Activated T-cell treated with anti-CD3 and anti-CD28 coated beads for 4 hours (primary cell): ENCODE data around the gene NUAK1.

Experiments
- DNase-seq: peaks from one replicate; pipeline ENCODE4 v3.0.0-alpha.2; 2020

NUAK1 gene

DNA sequence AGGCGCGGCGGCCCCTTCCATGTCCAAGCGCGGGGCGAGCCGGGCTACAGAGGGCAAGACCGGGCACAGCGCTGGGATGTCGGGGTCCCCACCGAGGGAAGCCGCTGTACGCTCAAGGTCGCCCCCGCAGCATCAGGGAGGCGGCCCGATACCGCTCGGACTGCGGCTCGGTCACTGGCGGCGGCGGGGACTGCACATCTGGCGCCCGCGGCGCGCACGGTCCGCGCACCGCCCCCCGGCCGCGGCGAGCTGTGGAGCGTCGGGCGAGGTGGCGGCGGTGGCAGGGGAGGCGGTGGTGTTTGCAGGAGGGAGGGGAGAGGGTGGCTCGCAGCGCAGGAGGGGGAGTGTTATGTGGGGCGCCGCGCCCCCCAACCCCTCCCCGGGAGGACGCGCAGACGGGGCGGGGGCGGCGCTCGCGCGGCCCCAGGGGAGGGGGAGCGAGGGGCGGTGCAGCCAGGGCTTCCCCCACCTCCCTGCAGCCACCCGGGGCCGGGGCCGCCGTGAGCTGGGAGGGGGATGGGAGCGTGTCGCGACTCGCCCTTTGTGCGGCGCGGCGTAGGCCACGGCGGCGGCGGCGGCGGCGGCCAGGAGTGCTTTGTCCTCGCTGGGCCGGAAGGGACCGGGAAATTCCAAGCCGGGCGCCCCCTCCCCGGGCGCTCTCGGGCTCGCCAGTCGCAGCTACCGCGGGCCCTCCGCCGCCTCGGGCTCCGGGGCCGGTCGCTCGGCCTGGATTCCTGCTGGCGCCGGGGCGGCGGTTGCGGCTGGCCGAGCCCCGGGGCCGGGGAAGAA, at the start of gene NUAK1:
Gene NUAK1 (minus strand): TSS at position 322 of the 789 bp plus-strand sequence. CDS start 301 bp downstream, at position 21.
- no peak for DNase-seq

DNA sequence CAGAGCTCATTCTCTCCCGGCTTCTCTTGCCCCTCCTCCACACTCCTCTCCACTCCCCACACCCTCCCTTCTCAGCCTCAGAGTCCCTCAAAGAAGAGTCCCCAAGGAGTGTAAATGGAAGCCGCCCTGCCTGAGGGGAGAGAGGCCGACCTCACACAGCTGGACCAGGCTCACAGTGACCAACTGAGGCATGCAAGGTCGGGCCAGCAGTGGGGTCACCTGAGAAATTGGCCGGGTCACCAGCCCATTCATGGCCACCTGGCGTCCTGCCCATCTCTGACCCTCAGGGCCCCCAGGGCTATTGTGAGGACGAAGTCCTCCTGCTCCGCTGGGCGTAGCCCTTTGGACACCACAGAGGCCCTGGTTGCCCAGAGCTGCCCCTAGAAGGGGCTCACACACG, 49.5 kb upstream of the NUAK1 start:
- DNase-seq, result no peak

- no peak for DNase-seq
Observed at GRCh38 chr12:106187842-106188241, 49.1 kb upstream of the NUAK1 start.

DNA sequence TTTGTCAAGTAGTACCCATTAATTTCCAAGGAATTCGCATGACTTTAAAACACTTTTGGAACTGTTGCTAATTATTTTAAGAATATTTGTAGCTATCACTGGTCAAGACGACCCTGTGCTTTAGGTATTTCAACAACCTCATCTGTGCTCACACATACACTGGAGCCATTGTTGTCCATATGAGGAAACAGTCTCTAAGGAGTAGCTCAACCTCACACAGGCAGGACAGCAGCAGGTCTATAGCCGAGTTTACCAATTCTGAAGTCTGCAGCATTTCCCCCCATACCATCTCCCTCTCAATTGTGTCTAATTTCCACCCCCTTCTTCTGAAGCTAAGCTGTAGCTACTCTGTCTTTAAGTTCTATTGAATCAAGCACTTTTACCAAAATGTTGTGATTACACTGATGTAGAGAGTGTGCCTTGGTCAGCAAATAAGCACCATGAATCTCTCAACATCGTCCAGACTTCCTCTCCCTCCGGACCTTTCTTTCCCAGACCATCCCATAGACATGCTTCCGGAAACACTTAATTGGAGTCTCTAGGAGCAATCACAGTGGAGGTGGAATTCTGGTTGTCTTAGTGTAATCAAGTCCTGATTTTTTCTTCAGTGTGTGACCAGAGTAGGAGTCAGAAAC, 48.5 kb upstream of the NUAK1 start:
- no peak for DNase-seq

- DNase-seq, result no peak
Observed at GRCh38 chr12:106183735-106184134, 45.0 kb upstream of the NUAK1 start.

- DNase-seq, result no peak
Observed at GRCh38 chr12:106181401-106182114, 42.8 kb upstream of the NUAK1 start.

- no peak for DNase-seq
Observed at GRCh38 chr12:106179086-106179485, 40.3 kb upstream of the NUAK1 start.

- DNase-seq, result no peak
Observed at GRCh38 chr12:106178562-106178961, 39.8 kb upstream of the NUAK1 start.

- DNase-seq, result no peak
Observed at GRCh38 chr12:106176560-106176959, 37.8 kb upstream of the NUAK1 start.

DNA sequence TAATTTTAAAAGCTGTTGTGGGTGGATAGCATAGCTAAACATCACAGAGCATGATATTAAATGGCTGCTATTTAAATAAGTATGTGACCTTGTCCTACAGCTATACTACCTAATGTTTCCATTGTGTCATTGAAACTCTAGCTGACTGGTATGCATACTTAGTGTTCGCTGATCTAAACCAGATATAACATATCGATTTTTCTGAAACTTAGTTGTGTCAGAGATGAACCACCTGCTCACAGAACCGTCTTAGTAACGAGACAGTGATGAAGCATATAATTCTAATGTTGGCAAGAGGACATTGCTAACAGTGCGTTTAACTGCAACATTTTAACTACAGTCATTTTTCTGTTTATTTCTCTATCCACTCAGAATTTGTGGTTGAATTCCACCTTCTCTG, 36.1 kb upstream of the NUAK1 start:
- DNase-seq, result no peak

- DNase-seq, result no peak
Observed at GRCh38 chr12:106173442-106173841, 34.7 kb upstream of the NUAK1 start.

GRCh38 chr12:106171117-106171750, 32.5 kb upstream of the NUAK1 start:
- DNase-seq, result no peak

DNA sequence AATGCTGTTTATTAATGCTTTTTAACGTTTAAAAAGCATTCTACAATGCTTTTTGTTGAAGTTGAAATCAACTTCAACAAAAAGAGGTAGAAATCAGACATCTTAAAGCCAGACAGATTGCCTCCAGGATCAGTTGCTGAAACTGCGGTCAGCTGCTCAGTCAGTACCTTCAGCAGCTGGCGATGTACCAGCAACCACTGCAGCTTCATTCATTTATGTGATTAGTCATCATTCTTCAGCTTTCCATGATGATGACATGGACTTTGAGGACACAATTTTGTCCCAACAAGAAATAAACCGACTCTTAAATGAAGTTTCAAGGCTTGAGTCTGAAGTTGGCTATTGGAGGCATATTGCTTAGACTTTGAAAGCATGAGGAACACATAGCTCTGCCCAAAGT, 31.5 kb upstream of the NUAK1 start:
- no peak for DNase-seq

DNA sequence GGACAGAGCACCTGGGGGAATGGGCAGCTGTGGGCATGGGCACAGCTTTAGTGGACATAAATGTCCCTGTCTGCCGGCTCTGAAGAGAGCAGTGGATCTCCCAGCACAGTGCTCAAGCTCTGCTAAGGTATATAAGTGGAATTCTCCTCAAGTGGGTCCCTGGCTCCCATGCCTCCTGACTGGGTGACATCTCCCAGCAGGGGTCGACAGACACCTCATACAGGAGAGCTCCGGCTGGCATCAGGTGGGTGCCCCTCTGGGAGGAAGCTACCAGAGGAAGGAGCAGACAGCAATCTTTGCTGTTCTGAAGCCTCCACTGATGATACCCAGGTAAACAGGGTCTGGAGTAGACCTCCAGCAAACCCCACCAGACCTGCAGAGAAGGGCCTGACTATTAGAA, 25.0 kb upstream of the NUAK1 start:
- no peak for DNase-seq

GRCh38 chr12:106161491-106161890, 22.7 kb upstream of the NUAK1 start:
- no peak for DNase-seq

DNA sequence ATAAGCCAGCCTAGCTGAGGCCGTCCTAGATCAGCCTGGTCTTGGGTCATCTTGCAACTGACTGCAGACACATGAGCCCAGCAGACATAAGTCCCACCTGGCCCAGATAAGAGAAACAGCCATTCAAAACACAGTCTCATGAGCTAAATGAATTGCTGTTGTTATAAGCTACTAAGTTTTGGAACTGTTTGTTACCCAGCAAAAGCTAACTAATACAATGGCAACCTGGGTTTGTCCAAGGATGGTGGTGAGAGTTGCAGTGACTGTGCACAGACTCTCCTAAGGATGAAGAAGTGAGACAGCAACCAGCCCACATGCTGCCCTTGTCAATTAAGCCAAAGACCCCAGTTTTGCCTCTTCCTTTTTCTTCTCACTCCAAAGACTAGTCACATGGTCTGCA, 22.2 kb upstream of the NUAK1 start:
- DNase-seq, result no peak

DNA sequence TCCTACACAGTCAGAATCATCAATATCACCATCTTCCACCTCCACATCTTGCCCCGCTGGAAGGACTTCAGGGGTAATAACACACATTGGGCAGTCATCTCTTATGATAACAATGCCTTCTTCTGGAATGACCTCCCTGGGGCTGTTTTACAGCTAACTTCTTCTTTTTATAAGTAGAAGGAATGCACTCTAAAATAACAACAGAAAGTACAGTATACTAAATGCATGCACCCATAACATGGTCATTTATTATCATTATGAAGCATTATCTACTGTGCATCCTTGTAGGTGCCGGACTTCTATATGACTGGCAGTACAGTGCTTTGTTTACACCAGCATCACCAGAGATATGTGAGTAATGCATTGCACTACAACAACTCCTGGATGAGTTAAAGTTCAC, 19.0 kb upstream of the NUAK1 start:
- DNase-seq, result no peak

DNA sequence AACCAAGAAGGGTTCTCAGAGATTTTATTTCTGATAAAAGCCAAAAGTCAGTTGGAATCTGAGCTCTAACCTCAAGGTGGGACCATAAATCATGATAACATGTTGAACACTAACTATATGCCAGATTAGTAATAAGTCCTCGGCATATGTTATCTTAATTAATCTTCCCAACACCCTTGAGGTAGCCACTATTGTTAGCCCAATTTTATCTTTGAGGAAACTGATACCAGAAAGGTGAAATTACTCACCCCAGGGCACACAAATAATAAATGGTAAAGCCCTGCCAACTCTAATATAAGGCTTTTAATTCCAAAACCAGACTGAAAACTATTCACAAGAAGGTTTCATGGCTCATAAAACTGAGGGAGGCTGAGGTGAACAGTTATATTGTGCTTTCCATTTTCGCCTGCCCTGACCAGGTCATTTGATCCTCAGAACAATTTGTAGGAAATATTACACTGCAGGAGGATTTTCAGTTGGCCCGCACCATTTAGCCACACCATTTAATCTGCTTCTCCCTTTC, 16.1 kb upstream of the NUAK1 start:
- no peak for DNase-seq

- no peak for DNase-seq
Observed at GRCh38 chr12:106152334-106152733, 13.6 kb upstream of the NUAK1 start.

- no peak for DNase-seq
Observed at GRCh38 chr12:106150555-106150954, 11.8 kb upstream of the NUAK1 start.

- no peak for DNase-seq
Observed at GRCh38 chr12:106149096-106149784, 10.5 kb upstream of the NUAK1 start.

GRCh38 chr12:106147956-106148355, 9.2 kb upstream of the NUAK1 start:
- DNase-seq, result no peak

DNA sequence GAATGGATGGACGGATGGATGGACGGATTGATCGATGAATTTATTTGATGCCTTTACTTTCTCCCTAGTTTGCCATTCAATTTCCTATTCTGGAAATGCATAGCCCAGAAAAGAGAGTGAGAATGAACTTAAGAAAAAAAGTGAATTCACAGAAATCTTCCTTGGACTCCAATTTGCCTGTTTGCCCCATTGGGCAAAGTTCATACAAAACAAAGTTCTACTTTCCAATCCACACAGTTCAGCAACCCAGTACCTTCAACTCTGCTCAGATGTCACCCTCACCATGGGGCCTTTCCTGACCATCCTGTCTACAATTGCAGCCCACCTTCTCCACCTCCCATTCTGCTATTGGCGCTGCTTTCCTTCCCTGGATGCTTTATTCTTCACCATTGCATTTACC, 8.2 kb upstream of the NUAK1 start:
- no peak for DNase-seq
